Measurements from ENCODE around the gene LZTS3.

- TF ChIP-seq, protein P1, sequence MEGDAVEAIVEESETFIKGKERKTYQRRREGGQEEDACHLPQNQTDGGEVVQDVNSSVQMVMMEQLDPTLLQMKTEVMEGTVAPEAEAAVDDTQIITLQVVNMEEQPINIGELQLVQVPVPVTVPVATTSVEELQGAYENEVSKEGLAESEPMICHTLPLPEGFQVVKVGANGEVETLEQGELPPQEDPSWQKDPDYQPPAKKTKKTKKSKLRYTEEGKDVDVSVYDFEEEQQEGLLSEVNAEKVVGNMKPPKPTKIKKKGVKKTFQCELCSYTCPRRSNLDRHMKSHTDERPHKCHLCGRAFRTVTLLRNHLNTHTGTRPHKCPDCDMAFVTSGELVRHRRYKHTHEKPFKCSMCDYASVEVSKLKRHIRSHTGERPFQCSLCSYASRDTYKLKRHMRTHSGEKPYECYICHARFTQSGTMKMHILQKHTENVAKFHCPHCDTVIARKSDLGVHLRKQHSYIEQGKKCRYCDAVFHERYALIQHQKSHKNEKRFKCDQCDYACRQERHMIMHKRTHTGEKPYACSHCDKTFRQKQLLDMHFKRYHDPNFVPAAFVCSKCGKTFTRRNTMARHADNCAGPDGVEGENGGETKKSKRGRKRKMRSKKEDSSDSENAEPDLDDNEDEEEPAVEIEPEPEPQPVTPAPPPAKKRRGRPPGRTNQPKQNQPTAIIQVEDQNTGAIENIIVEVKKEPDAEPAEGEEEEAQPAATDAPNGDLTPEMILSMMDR (tag by site-specific recombination; IDR thresholded peaks at IDR 0.05): no peak
- TF ChIP-seq, protein P2, sequence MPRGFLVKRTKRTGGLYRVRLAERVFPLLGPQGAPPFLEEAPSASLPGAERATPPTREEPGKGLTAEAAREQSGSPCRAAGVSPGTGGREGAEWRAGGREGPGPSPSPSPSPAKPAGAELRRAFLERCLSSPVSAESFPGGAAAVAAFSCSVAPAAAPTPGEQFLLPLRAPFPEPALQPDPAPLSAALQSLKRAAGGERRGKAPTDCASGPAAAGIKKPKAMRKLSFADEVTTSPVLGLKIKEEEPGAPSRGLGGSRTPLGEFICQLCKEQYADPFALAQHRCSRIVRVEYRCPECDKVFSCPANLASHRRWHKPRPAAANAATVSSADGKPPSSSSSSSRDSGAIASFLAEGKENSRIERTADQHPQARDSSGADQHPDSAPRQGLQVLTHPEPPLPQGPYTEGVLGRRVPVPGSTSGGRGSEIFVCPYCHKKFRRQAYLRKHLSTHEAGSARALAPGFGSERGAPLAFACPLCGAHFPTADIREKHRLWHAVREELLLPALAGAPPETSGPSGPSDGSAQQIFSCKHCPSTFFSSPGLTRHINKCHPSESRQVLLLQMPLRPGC (tag by site-specific recombination; IDR thresholded peaks at IDR 0.05): no peak
- TF ChIP-seq ZSCAN16 (tag by site-specific recombination; IDR thresholded peaks at IDR 0.05): no peak
- no peak for TF ChIP-seq AEBP2 (tag by site-specific recombination; IDR thresholded peaks at IDR 0.05; ENCODE audit: borderline replicate concordance)
- TF ChIP-seq ZNF148 (tag by site-specific recombination; IDR thresholded peaks at IDR 0.05; ENCODE audit: borderline replicate concordance): no peak
- TF ChIP-seq GLIS1 (tag by site-specific recombination; IDR thresholded peaks at IDR 0.05): no peak
- no peak for TF ChIP-seq HOXD13 (CRISPR knock-in tag; IDR thresholded peaks at IDR 0.05; ENCODE audit: borderline replicate concordance)
- TF ChIP-seq ZNF473 (tag by site-specific recombination; IDR thresholded peaks at IDR 0.05): no peak
- TF ChIP-seq, protein P3, sequence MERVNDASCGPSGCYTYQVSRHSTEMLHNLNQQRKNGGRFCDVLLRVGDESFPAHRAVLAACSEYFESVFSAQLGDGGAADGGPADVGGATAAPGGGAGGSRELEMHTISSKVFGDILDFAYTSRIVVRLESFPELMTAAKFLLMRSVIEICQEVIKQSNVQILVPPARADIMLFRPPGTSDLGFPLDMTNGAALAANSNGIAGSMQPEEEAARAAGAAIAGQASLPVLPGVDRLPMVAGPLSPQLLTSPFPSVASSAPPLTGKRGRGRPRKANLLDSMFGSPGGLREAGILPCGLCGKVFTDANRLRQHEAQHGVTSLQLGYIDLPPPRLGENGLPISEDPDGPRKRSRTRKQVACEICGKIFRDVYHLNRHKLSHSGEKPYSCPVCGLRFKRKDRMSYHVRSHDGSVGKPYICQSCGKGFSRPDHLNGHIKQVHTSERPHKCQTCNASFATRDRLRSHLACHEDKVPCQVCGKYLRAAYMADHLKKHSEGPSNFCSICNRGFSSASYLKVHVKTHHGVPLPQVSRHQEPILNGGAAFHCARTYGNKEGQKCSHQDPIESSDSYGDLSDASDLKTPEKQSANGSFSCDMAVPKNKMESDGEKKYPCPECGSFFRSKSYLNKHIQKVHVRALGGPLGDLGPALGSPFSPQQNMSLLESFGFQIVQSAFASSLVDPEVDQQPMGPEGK (tag by site-specific recombination; IDR thresholded peaks at IDR 0.05): no peak
- TF ChIP-seq ZNF311 (tag by site-specific recombination; IDR thresholded peaks at IDR 0.05; ENCODE audit: borderline replicate concordance): no peak
- no peak for TF ChIP-seq ZNF501 (tag by site-specific recombination; IDR thresholded peaks at IDR 0.05)
- TF ChIP-seq ZNF558 (tag by site-specific recombination; IDR thresholded peaks at IDR 0.05): no peak
- no peak for TF ChIP-seq ZNF121 (tag by site-specific recombination; IDR thresholded peaks at IDR 0.05)
These were observed 20.7 kb upstream of the LZTS3 start for GRCh38 chr20:3193806-3194616.
